ENCODE measurements around the gene MGST3.
"Not testable (repeated sequence)": the region's sequence is repeated elsewhere in the genome, so short reads cannot be mapped to it uniquely, and the experiment has no call there.

The MGST3 gene

DNA sequence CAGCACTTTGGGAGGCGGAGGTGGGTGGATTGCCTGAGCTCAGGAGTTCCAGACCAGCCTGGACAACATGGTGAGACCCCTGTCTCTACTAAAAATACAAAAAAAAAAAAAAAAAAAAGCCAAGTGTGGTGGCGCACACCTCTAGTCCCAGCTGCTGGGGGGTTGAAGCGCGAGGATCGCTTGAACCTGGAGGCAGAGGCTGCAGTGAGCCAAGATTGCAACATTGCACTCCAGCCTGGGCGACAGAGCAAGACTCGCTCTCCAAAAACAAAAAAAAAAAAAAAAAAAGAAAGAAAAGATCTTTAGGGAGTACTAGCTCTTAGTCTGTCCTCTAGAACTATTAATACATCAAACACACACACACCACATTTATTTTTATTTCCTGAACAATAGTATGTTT is 70.9 kb downstream of the MGST3 start:
- not testable (repeated sequence) for H4K91ac ChIP-seq (ENCODE audit: low read length); H3K79me1 ChIP-seq (replicated peaks; ENCODE audit: low read length, poor library complexity, severe bottlenecking); H3K9ac ChIP-seq (ENCODE audit: low read length); H2BK120ac ChIP-seq (ENCODE audit: low read depth, low read length); H3K14ac ChIP-seq (ENCODE audit: low read length in 2 of 2); H2BK5ac ChIP-seq (ENCODE audit: low read depth, low read length, poor library complexity, severe bottlenecking); H3K27me3 ChIP-seq (ENCODE audit: control insufficient read depth in 1 of 2, insufficient read depth in 1 of 2, low read length in 2 of 2); H3K4ac ChIP-seq (ENCODE audit: low read depth in 1 of 2, low read length in 2 of 2); H2AFZ ChIP-seq (ENCODE audit: low read depth, low read length); H3K27ac ChIP-seq (ENCODE audit: low read length, poor library complexity, severe bottlenecking); H2AK5ac ChIP-seq (ENCODE audit: low read length, severe bottlenecking); H3K4me1 ChIP-seq (ENCODE audit: control insufficient read depth, insufficient read depth, low read depth, low read length); H2BK15ac ChIP-seq (ENCODE audit: low read depth, poor library complexity, severe bottlenecking); H2BK12ac ChIP-seq (ENCODE audit: low read length in 2 of 2); H3K23ac ChIP-seq (ENCODE audit: low read length in 2 of 2); H3K4me3 ChIP-seq (ENCODE audit: insufficient read depth in 1 of 2, low read depth in 1 of 2, low read length in 2 of 2); H3K9me3 ChIP-seq (ENCODE audit: control insufficient read depth, low read length); H4K8ac ChIP-seq (ENCODE audit: low read length); H3K36me3 ChIP-seq (ENCODE audit: control insufficient read depth in 1 of 2, insufficient read depth in 2 of 2, low read depth in 1 of 2, low read length in 2 of 2); DNase-seq; H3K4me2 ChIP-seq (ENCODE audit: low read length, poor library complexity, severe bottlenecking); H3K18ac ChIP-seq (ENCODE audit: low read depth in 1 of 2, low read length in 2 of 2)
- WGBS, result 83% methylated on average over 5 of the region's 7 CpGs

GRCh38 chr1:165703648-165704047 is 72.6 kb downstream of the MGST3 start:
- Histone ChIP-seq H4K91ac (ENCODE audit: low read length) (no peak overlapping the region), H3K9me3 (ENCODE audit: control insufficient read depth, low read length) (no peaks in the 10 kb centered on the region), H3K27me3 (ENCODE audit: control insufficient read depth in 1 of 2, insufficient read depth in 1 of 2, low read length in 2 of 2) (peaks cover 4 to 11% of the 10 kb centered on the region in 2 experiments), H2AK5ac (ENCODE audit: low read length, severe bottlenecking) (no peak overlapping the region), H3K4me3 (ENCODE audit: insufficient read depth in 1 of 2, low read depth in 1 of 2, low read length in 2 of 2) (no peak overlapping the region), H3K27ac (ENCODE audit: low read length, poor library complexity, severe bottlenecking) (no peak overlapping the region), H2BK15ac (ENCODE audit: low read depth, poor library complexity, severe bottlenecking) (no peak overlapping the region), H3K18ac (ENCODE audit: low read depth in 1 of 2, low read length in 2 of 2) (no peak overlapping the region), H3K4me1 (ENCODE audit: control insufficient read depth, insufficient read depth, low read depth, low read length) (no peaks in the 10 kb centered on the region), H3K14ac (ENCODE audit: low read length in 2 of 2) (no peak overlapping the region), H2BK120ac (ENCODE audit: low read depth, low read length) (no peak overlapping the region), H3K4me2 (ENCODE audit: low read length, poor library complexity, severe bottlenecking) (no peak overlapping the region), H2BK12ac (ENCODE audit: low read length in 2 of 2) (no peak overlapping the region), H3K79me1 (replicated peaks; ENCODE audit: low read length, poor library complexity, severe bottlenecking) (no peaks in the 10 kb centered on the region), H3K36me3 (ENCODE audit: control insufficient read depth in 1 of 2, insufficient read depth in 2 of 2, low read depth in 1 of 2, low read length in 2 of 2) (no peaks in the 10 kb centered on the region), H3K23ac (ENCODE audit: low read length in 2 of 2) (no peak overlapping the region), H3K9ac (ENCODE audit: low read length) (no peak overlapping the region), H3K4ac (ENCODE audit: low read depth in 1 of 2, low read length in 2 of 2) (no peak overlapping the region), H2AFZ (ENCODE audit: low read depth, low read length) (no peak overlapping the region), H4K8ac (ENCODE audit: low read length) (no peak overlapping the region), H2BK5ac (ENCODE audit: low read depth, low read length, poor library complexity, severe bottlenecking) (no peak overlapping the region)
- DNase-seq, result peak; percentile 10
- WGBS, result 85% methylated on average over 1 of the region's 2 CpGs
